Measurements from ENCODE around the gene TCEAL9. TPM values are rescaled to one million over a fixed set of nuclear protein-coding genes. Genes with fewer than 3 reads are reported as not detected.

The TCEAL9 gene, protein sequence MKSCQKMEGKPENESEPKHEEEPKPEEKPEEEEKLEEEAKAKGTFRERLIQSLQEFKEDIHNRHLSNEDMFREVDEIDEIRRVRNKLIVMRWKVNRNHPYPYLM
- 10 to 100 TPM; 52.9 to 86.7 (median 78.3) TPM for total RNA-seq

GRCh38 chrX:103356130-103356798, at the start of gene TCEAL9:
Gene TCEAL9, plus strand, starts transcription at chrX:103356506. Its CDS starts 1,179 bp downstream, at chrX:103357685.
- peak; percentile 90 for ATAC-seq
- 0 to 30% methylated on average over 4 to 9 of the region's 18 CpGs for WGBS, 2 donors (ENCODE audit: low coverage in 1 of 2)
- TF ChIP-seq POLR2AphosphoS5 (IDR thresholded peaks at IDR 0.05) (peak; percentile 93), POLR2A (IDR thresholded peaks at IDR 0.05) (peak; percentile 76 to 78), EP300 (IDR thresholded peaks at IDR 0.05) (no peak)
- TF ChIP-seq, protein P1, sequence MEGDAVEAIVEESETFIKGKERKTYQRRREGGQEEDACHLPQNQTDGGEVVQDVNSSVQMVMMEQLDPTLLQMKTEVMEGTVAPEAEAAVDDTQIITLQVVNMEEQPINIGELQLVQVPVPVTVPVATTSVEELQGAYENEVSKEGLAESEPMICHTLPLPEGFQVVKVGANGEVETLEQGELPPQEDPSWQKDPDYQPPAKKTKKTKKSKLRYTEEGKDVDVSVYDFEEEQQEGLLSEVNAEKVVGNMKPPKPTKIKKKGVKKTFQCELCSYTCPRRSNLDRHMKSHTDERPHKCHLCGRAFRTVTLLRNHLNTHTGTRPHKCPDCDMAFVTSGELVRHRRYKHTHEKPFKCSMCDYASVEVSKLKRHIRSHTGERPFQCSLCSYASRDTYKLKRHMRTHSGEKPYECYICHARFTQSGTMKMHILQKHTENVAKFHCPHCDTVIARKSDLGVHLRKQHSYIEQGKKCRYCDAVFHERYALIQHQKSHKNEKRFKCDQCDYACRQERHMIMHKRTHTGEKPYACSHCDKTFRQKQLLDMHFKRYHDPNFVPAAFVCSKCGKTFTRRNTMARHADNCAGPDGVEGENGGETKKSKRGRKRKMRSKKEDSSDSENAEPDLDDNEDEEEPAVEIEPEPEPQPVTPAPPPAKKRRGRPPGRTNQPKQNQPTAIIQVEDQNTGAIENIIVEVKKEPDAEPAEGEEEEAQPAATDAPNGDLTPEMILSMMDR (IDR thresholded peaks at IDR 0.05), result no peak
- Histone ChIP-seq H3K9me3 (no peaks in the 10 kb centered on the region), H3K27me3 (no peaks in the 10 kb centered on the region), H3K4me3 (peak within 1 kb of the TSS; percentile 67 to 100), H3K36me3 (no peaks in the 10 kb centered on the region), H3K4me1 (peaks cover 0 to 6% (median 0%) of the 10 kb centered on the region in 3 donors), H3K27ac (peak within 1 kb of the TSS; percentile 89 to 96 (median 91))

- Histone ChIP-seq H3K27ac (peak overlapping the region in 1 of 4 donors; percentile 24), H3K4me3 (peak overlapping the region; percentile 8 to 59), H3K36me3 (no peaks in the 10 kb centered on the region), H3K9me3 (no peaks in the 10 kb centered on the region), H3K4me1 (peaks cover 0 to 11% (median 0%) of the 10 kb centered on the region in 3 donors), H3K27me3 (peaks cover 11% of the 10 kb centered on the region)
- no peak for ATAC-seq
- TF ChIP-seq, protein P1 (IDR thresholded peaks at IDR 0.05), result no peak
- TF ChIP-seq EP300 (IDR thresholded peaks at IDR 0.05) (no peak), POLR2A (IDR thresholded peaks at IDR 0.05) (no peak), POLR2AphosphoS5 (IDR thresholded peaks at IDR 0.05) (no peak)
- 68 to 83% methylated on average over 1 to 6 of the region's 32 CpGs for WGBS, 2 donors (ENCODE audit: low coverage in 1 of 2)
Measured at GRCh38 chrX:103309860-103310554, 46.3 kb upstream of the TCEAL9 start.

- Histone ChIP-seq H3K4me3 (peak within 1 kb of the TSS; percentile 8 to 59), H3K36me3 (no peaks in the 10 kb centered on the region), H3K4me1 (peaks cover 0 to 11% (median 0%) of the 10 kb centered on the region in 3 donors), H3K27ac (peak within 1 kb of the TSS in 1 of 4 donors; percentile 24), H3K27me3 (peaks cover 11% of the 10 kb centered on the region), H3K9me3 (no peaks in the 10 kb centered on the region)
- ATAC-seq, result peak; percentile 87
- WGBS, 2 donors (ENCODE audit: low coverage in 1 of 2), result 0 to 31% methylated on average over 1 to 2 of the region's 52 CpGs
- TF ChIP-seq, protein P1 (IDR thresholded peaks at IDR 0.05), result no peak
- TF ChIP-seq POLR2A (IDR thresholded peaks at IDR 0.05), result peak in 1 of 2 donors; percentile 42
- TF ChIP-seq POLR2AphosphoS5 (IDR thresholded peaks at IDR 0.05), result peak; percentile 48
Measured at GRCh38 chrX:103310555-103311398, 45.5 kb upstream of the TCEAL9 start, which contains the start of gene BEX2. Gene BEX2, minus strand, starts transcription at chrX:103310990. Its CDS starts 1,014 bp downstream, at chrX:103309976.

DNA sequence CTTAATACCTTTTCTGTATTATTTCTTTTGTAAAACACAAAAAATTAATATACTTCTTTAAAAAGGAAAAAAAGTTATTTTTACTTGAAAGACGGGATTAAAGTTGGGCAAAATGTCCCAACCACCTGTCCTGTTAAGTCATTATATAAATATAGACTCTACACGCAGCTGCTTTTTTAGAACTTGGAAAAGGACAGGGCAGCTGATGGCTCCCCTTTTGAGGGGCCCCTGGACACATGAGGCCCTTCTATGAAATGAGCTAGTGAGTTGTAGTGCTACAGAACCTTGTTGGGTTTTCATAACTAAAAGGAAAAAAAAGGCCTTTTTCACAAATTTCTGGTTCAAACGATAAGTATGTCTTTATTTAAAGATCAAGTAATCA, 44.9 kb upstream of the TCEAL9 start:
- H3K9me3 ChIP-seq, result no peaks in the 10 kb centered on the region
- no peak for ATAC-seq
- TF ChIP-seq EP300 (IDR thresholded peaks at IDR 0.05) (no peak), POLR2A (IDR thresholded peaks at IDR 0.05) (no peak), POLR2AphosphoS5 (IDR thresholded peaks at IDR 0.05) (no peak)
- TF ChIP-seq, protein P1 (IDR thresholded peaks at IDR 0.05), result no peak
- no peak overlapping the region for H3K27ac ChIP-seq
- 62 to 67% methylated on average over 3 of the region's 3 CpGs for WGBS, 2 donors (ENCODE audit: low coverage in 1 of 2)
- no peaks in the 10 kb centered on the region for H3K36me3 ChIP-seq
- peaks cover 0 to 11% (median 0%) of the 10 kb centered on the region in 3 donors for H3K4me1 ChIP-seq
- H3K4me3 ChIP-seq, result no peak overlapping the region
- peaks cover 11% of the 10 kb centered on the region for H3K27me3 ChIP-seq

Data from gastroesophageal sphincter (tissue), 4 donors.